Fibroblast of villous mesenchyme (primary cell): ENCODE results near the gene CHST9. TPM values are rescaled to one million over a fixed set of nuclear protein-coding genes. Genes with fewer than 3 reads are reported as not detected.
"Not testable (repeated sequence)": the region's sequence is repeated elsewhere in the genome, so short reads cannot be mapped to it uniquely, and the experiment has no call there.

Experiments used
- DNase-seq: peaks from one replicate; pipeline ENCODE4 v3.0.0-alpha.2; 2010; ENCODE audit warnings: low read depth
- H3K4me3 ChIP-seq: 2 replicates; pipeline ENCODE4 v1.5.1; 2011; ENCODE audit warnings: low read depth, mild to moderate bottlenecking, low read length
- total RNA-seq: library from RNA; depleted of rRNA; stranded (reverse); fragments of >200 nt; gene quantifications from 2 replicates; pipeline ENCODE4 v1.2.3, GENCODE V29; 2012
- TF ChIP-seq, protein P1 (sequence below): IDR thresholded peaks from 2 replicates; pipeline ENCODE4 v1.5.1; 2012; ENCODE audit warnings: low read depth, mild to moderate bottlenecking, low read length; ENCODE audit not compliant: insufficient read depth

CHST9 gene
- total RNA-seq, 1 donor = not detected

DNA sequence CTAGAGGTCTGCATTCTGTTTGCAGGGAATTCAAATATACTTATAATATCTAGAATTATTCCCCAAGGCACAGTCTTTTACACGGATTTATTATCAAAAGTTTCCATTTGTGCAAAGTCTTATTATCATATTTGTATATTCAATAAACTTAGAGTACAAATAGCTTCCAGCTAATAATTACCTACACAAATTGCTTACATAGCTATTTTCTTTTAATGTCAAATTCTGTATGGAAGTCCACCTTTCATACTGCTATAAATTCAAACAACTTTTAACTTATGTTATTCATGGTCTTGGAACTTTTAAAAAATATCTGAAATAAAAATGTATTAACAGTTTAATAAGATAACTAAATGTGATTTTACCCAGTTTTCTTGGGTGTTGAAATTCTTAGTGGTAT lies 13.1 kb downstream of the CHST9 start:
- TF ChIP-seq, protein P1, sequence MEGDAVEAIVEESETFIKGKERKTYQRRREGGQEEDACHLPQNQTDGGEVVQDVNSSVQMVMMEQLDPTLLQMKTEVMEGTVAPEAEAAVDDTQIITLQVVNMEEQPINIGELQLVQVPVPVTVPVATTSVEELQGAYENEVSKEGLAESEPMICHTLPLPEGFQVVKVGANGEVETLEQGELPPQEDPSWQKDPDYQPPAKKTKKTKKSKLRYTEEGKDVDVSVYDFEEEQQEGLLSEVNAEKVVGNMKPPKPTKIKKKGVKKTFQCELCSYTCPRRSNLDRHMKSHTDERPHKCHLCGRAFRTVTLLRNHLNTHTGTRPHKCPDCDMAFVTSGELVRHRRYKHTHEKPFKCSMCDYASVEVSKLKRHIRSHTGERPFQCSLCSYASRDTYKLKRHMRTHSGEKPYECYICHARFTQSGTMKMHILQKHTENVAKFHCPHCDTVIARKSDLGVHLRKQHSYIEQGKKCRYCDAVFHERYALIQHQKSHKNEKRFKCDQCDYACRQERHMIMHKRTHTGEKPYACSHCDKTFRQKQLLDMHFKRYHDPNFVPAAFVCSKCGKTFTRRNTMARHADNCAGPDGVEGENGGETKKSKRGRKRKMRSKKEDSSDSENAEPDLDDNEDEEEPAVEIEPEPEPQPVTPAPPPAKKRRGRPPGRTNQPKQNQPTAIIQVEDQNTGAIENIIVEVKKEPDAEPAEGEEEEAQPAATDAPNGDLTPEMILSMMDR = no peak
- DNase-seq = no peak
- H3K4me3 ChIP-seq = no peak overlapping the region

DNA sequence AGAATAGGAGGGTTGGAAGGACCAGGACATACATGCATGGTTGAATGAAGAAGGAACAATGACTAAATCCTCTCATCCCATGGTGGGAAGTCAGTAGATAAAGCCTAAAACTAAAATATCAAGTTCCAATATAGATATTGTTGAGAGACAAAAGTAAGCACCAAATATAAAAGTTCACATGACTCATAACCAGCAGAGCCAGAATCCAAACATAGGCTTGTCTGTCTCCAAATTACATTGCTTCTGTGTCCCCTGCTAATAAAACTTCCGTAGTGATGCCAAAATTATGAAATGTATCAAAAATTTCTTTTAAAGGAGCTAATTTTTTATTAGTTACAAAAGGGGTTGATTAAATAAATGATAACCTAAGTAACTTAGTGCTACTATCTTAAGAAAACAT lies 19.7 kb downstream of the CHST9 start:
- TF ChIP-seq, protein P1 = no peak
- DNase-seq = no peak
- no peak overlapping the region for H3K4me3 ChIP-seq

GRCh38 chr18:27164905-27165304 lies 20.2 kb downstream of the CHST9 start:
- H3K4me3 ChIP-seq = no peak overlapping the region
- DNase-seq = no peak
- TF ChIP-seq, protein P1 = no peak

DNA sequence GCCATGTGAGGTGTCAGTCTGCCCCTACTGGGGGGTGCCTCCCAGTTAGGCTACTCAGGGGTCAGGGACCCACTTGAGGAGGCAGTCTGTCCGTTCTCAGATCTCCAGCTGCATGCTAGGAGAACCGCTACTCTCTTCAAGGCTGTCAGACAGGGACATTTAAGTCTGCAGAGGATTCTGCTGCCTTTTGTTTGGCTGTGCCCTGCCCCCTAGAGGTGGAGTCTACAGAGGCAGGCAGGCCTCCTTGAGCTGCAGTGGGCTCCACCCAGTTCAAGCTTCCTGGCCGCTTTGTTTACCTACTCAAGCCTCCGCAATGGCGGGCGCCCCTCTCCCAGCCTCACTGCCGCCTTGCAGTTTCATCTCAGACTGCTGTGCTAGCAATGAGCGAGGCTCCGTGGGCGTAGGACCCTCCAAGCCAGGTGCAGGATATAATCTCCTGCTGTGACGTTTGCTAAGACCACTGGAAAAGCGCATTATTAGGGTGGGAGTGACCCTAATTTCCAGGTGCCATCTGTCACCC lies 21.9 kb downstream of the CHST9 start:
- DNase-seq, H3K4me3 ChIP-seq: not testable (repeated sequence)

DNA sequence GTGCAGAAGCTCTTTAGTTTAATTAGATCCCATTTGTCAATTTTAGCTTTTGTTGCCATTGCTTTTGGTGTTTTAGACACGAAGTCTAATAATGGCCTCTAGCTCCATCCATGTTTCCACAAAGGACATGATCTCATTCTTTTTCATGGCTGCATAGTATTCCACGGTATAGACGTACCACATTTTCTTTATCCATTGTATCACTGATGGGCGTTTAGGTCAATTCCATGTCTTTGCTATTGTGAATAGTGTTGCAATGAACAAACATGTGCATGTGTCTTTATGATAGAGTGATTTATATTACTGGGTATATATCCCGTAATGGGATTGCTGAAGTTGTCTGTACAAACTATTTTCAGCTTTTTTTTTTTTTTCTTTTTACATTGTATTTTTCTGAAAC lies 35.9 kb downstream of the CHST9 start:
- H3K4me3 ChIP-seq = not testable (repeated sequence)

GRCh38 chr18:27144672-27145071 lies 40.4 kb downstream of the CHST9 start:
- no peak for DNase-seq
- TF ChIP-seq, protein P1 = no peak

More for the DNA sequence above, 35.9 kb downstream of the CHST9 start:
- DNase-seq = not testable (repeated sequence)

DNA sequence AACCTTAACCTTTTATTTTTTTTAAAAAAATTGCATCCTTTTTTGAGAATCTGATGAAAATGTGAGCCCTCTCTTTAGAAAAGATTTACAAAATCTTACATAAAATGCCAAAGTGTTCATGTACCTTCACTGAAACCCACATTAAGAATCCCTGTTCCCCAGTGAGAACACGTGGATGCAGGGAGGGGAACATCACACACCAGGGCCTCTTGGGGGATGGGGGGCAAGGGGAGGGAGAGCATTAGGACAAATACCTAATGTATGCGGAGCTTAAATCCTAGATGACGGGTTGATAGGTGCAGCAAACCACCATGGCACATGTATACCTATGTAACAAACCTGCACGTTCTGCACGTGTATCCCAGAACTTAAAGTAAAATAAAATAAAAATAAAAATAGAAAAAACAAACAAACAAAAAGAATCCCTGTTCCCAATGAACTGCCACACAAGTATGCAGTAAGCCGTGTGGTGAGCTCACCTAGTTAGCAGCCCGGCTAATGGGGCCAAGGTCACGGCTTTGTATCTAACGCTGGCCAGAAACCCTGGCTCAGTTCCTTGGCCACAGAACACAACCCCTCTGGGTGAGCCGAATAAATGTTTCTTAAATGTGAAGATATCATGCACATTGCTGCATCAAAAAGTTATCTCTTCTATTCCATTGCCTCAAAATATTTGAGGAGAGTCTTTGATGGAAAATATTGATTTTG lies 41.4 kb downstream of the CHST9 start:
- DNase-seq = no peak
- H3K4me3 ChIP-seq = no peak overlapping the region
- TF ChIP-seq, protein P1 = no peak

More at GRCh38 chr18:27144672-27145071, 40.4 kb downstream of the CHST9 start:
- H3K4me3 ChIP-seq = no peak overlapping the region

DNA sequence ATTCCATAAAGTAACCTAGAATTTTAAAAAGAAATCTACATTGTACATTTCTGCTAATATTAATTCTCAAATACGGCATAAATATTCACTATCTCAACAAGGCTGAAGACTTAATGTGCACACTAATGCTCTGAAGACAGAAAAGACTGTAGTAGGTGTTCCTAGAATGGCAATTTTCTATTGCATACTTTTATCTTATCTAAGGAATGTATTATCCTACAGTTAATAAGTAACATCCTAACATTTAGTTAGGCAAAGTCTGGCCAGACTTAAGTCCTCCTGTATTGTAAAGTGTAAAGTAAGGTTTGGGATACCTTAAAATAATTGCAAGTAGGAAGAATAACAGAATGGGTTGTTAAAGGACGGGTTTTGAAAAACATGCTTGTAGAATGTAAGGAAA lies 42.2 kb downstream of the CHST9 start:
- TF ChIP-seq, protein P1 = no peak
- DNase-seq = no peak
- H3K4me3 ChIP-seq = no peak overlapping the region
